ENCODE results near the gene NFASC. TPM values are rescaled to one million over a fixed set of nuclear protein-coding genes. Genes with fewer than 3 reads are reported as not detected.
A peak's percentile ranks its signal among the peaks of the same experiment; 100 is the strongest.

Gene NFASC
- total RNA-seq, 1 donor from 2014 or later: 11.5 TPM

GRCh38 chr1:205059660-205060059, 189.0 kb downstream of the NFASC start:
- no peak for DNase-seq (ENCODE audit: low spot score)

GRCh38 chr1:205060746-205061145, 190.1 kb downstream of the NFASC start:
- no peak for DNase-seq (ENCODE audit: low spot score)

GRCh38 chr1:205061227-205061626, 190.6 kb downstream of the NFASC start:
- DNase-seq (ENCODE audit: low spot score): no peak

- DNase-seq (ENCODE audit: low spot score): no peak
Observed at GRCh38 chr1:205061665-205062069, 191.0 kb downstream of the NFASC start.

GRCh38 chr1:205062319-205062718, 191.7 kb downstream of the NFASC start:
- no peak for DNase-seq (ENCODE audit: low spot score)

GRCh38 chr1:205062895-205063294, 192.2 kb downstream of the NFASC start:
- no peak for DNase-seq (ENCODE audit: low spot score)

GRCh38 chr1:205064301-205064700, 193.6 kb downstream of the NFASC start:
- DNase-seq (ENCODE audit: low spot score): peak; percentile 64

GRCh38 chr1:205064741-205065316, 194.2 kb downstream of the NFASC start:
- DNase-seq (ENCODE audit: low spot score): peak; percentile 74

GRCh38 chr1:205065666-205066065, 195.0 kb downstream of the NFASC start:
- DNase-seq (ENCODE audit: low spot score): peak; percentile 57

- DNase-seq (ENCODE audit: low spot score): peak; percentile 68
Observed at GRCh38 chr1:205066141-205066818, 195.6 kb downstream of the NFASC start.

- DNase-seq (ENCODE audit: low spot score): peak; percentile 47
Observed at GRCh38 chr1:205067031-205067430, 196.4 kb downstream of the NFASC start.

GRCh38 chr1:205068001-205068400, 197.3 kb downstream of the NFASC start:
- peak; percentile 82 for DNase-seq (ENCODE audit: low spot score)

GRCh38 chr1:205068457-205069040, 197.9 kb downstream of the NFASC start:
- no peak for DNase-seq (ENCODE audit: low spot score)

GRCh38 chr1:205069371-205070125, 198.9 kb downstream of the NFASC start:
- peak; percentile 89 for DNase-seq (ENCODE audit: low spot score)

GRCh38 chr1:205071028-205071409, 200.4 kb downstream of the NFASC start:
- DNase-seq (ENCODE audit: low spot score): no peak

- DNase-seq (ENCODE audit: low spot score): peak; percentile 57
Observed at GRCh38 chr1:205071801-205072200, 201.1 kb downstream of the NFASC start.

- DNase-seq (ENCODE audit: low spot score): no peak
Observed at GRCh38 chr1:205072286-205072685, 201.6 kb downstream of the NFASC start.

Other genes starting within 250 kb of the NFASC start
- gene LRRN2, start 185.1 kb upstream of the NFASC start, total RNA-seq: 5.7 TPM
- not detected for gene CNTN2, start 172.3 kb downstream of the NFASC start, total RNA-seq
- gene TMEM81, start 213.6 kb downstream of the NFASC start, total RNA-seq: 2.2 TPM

All from mesenteric fat pad (tissue), 1 donor.